Epithelial cell of esophagus (primary cell): ENCODE measurements around the gene LRRC17.

ENCODE experiments used
- DNase-seq: peaks from one replicate; pipeline ENCODE4 v3.0.0; 2010; ENCODE audit warnings: low read depth
- H3K4me3 ChIP-seq: 2 replicates; pipeline ENCODE4 v1.5.1; 2011; ENCODE audit warnings: mild to moderate bottlenecking, low read length, control low read depth
- CTCF ChIP-seq: IDR thresholded peaks from 2 replicates; pipeline ENCODE4 v1.5.1; 2011; ENCODE audit warnings: low read depth, mild to moderate bottlenecking, low read length, control low read depth, inconsistent platforms; ENCODE audit not compliant: insufficient read depth; ENCODE audit errors: missing control alignments

The LRRC17 gene

GRCh38 chr7:102978284-102978683, 65.5 kb downstream of the LRRC17 start:
- peak; percentile 88 for DNase-seq
- no peak overlapping the region for H3K4me3 ChIP-seq
- no peak for TF ChIP-seq CTCF

DNA sequence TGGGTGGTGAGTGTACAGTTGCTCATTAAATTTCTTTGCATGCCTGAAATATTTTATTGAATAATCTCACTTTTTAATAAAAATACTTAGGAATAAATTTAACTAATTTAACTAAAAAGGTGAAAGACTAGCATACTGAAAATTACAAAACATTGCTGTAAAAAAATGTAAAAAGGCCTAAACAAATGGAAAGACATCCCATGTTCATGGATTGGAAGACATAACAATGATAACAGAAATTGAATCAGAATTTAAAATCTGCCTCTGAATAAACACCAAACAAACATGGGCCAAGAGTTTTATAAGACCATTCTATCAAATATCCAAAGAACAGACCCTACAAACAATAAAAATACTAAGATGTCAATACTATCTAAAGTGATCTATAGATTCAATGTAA, 66.9 kb downstream of the LRRC17 start:
- no peak for TF ChIP-seq CTCF
- no peak for DNase-seq

DNA sequence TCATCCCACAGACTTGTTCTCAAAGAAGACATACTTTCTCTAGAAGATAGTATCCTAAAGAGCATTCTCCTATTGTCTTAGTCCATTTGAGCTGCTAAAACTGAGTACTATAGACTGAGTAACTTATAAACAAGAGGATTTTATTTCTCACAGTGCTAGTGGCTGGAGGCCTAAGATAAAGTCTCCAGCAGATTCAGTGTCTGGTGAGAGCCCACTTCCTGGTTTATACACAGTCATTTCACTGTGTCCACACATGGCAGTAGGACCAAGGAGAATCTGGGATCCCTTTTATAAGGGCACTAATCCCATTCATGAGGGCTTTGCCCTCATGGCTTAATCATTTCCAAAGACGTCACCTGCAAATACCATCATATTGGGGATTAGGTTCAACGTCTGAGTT, 68.7 kb downstream of the LRRC17 start:
- no peak overlapping the region for H3K4me3 ChIP-seq
- no peak for DNase-seq
- no peak for TF ChIP-seq CTCF

More for the DNA sequence above, 66.9 kb downstream of the LRRC17 start:
- no peak overlapping the region for H3K4me3 ChIP-seq

DNA sequence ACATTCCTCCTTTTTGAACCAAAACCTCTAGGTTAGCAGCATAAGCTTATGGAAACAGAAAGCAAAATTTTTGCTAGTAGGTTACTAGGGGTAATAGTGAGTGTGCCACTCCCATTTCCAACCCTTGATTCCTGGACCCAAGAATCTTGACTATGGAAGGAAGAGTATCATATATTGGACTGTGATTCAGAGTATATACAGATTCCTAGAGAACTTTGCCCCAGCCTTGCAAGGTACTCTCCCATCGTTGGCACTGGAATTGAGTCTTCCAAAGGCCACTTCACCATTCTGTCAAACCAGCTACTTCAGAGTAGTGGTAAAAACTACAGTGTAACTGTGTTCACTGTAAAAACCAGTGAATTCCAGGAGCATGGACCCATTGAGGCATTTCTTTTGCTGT, 69.4 kb downstream of the LRRC17 start:
- DNase-seq = no peak
- no peak overlapping the region for H3K4me3 ChIP-seq
- TF ChIP-seq CTCF = no peak

GRCh38 chr7:102983602-102984001, 70.8 kb downstream of the LRRC17 start:
- DNase-seq = no peak
- H3K4me3 ChIP-seq = no peak overlapping the region
- no peak for TF ChIP-seq CTCF

DNA sequence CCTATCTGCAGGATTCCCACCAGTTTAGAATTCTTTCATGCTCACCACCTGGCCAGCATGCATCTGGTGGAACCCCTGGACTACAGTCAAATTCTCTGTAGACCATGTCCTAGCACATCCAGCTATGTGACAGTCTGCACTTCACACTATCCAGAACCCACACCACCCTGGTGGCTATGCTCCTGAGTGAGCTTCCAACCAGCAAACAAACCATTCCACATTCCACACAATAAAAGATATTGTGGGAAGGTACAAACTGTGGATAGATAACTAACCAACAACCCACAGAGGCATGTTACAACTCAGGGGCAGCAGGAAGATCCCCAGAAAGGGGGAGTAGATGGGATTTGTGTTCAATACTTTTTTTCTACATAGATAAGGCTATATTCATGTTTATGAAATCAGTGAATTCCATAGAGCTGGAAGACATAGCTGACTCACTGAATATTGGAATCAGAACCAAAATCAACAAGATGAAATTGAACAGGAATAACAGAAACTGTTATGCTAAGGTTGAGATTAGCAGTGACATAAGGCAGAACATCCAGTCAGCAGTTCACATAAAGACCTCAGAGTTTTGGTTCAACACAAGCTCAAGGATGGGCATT, 72.5 kb downstream of the LRRC17 start:
- no peak overlapping the region for H3K4me3 ChIP-seq
- TF ChIP-seq CTCF = no peak
- no peak for DNase-seq

DNA sequence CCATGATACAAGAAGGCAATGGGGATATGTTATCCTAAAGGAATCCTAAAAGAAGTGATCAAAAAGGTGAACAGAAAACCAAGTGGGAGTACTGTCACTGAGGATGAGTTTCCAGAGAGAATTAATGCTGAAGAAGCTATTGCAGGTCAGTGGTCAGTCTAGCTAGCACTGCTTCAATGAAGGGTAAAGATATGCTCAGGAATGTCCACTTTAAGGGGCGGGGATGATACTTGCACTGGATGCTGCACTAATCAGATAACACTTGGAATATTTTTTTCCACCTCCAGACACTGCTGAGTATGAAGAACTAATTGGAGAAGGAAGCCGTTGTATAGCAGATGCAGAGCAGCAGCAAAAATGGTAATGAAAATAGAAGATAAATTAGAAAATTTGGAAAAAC, 75.3 kb downstream of the LRRC17 start:
- H3K4me3 ChIP-seq = no peak overlapping the region

More for the DNA sequence above, 75.3 kb downstream of the LRRC17 start:
- no peak for DNase-seq
- no peak for TF ChIP-seq CTCF
